Activated naive CD8-positive, alpha-beta T cell treated with anti-CD3 and anti-CD28 coated beads, Interleukin-2, amount 10 ng/mL, durations not matched to agents 7 days and 5 days (primary cell): ENCODE results near the gene FUCA1. TPM values are rescaled to one million over a fixed set of nuclear protein-coding genes. Genes with fewer than 3 reads are reported as not detected.
"Not testable (repeated sequence)": the region's sequence is repeated elsewhere in the genome, so short reads cannot be mapped to it uniquely, and the experiment has no call there.

Source experiments
- ATAC-seq: fragments of 150-1000 bp; cut with Tn5 transposase; one replicate; pipeline ENCODE4 v1.10.0; 2021; ENCODE audit warnings: low read depth, moderate library complexity
- POLR2A ChIA-PET: fragments of 350-600 bp; sonication (Branson Sonifier 250); formaldehyde crosslinking; loops from one replicate; lab custom pipeline; 2021; ENCODE audit warnings: antibody characterized with exemption; lab: Charles Lee
- DNase-seq: peaks from one replicate; pipeline ENCODE4 v3.0.0; 2021
- H3K27ac Mint-ChIP-seq: one replicate; pipeline ENCODE4 v1.8.0; 2022; ENCODE audit warnings: mild to moderate bottlenecking, mixed read lengths
- H3K27me3 Mint-ChIP-seq: one replicate; pipeline ENCODE4 v1.8.0; 2022; ENCODE audit warnings: mild to moderate bottlenecking, moderate library complexity, mixed read lengths
- H3K36me3 Mint-ChIP-seq: one replicate; pipeline ENCODE4 v1.8.0; 2021; ENCODE audit warnings: mild to moderate bottlenecking, mixed read lengths
- H3K4me1 Mint-ChIP-seq: one replicate; pipeline ENCODE4 v1.8.0; 2021; ENCODE audit warnings: mixed read lengths
- H3K4me3 Mint-ChIP-seq: one replicate; pipeline ENCODE4 v1.8.0; 2022; ENCODE audit warnings: mild to moderate bottlenecking, moderate library complexity, mixed read lengths
- H3K9me3 Mint-ChIP-seq: one replicate; pipeline ENCODE4 v1.8.0; 2021; ENCODE audit warnings: mixed read lengths
- total RNA-seq, 2 experiments: library from RNA; stranded (reverse); gene quantifications; one replicate each; pipeline ENCODE4 v1.2.3, GENCODE V29; 2021

FUCA1 gene
- total RNA-seq, 2 experiments from 2014 or later = 17.2 to 19.6 TPM

DNA sequence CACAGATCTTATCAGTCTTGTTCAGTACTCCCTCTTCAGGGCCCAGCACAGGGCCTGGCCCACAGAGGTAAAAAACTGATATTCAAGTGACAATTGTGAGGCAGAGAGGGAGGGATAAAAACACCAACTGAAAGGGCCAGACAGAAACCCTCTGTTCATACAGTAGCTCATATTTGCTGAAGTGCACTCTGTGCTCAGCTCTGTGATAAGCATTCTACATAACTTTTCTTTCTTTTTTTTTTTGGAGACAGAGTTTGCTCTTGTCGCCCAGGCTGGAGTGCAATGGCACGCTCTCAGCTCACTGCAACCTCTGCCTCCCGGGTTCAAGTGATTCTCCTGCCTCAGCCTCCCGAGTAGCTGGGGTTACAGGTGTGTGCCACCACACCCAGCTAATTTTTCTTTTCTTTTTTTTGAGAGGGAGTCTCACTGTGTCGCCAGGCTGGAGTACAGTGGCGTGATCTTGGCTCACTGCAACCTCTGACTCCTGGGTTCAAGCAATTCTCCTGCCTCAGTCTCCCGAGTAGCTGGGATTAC, 65.2 kb downstream of the FUCA1 start:
- not testable (repeated sequence) for ATAC-seq, H3K4me3 Mint-ChIP-seq, H3K27ac Mint-ChIP-seq, H3K36me3 Mint-ChIP-seq, DNase-seq, H3K27me3 Mint-ChIP-seq, H3K9me3 Mint-ChIP-seq
- H3K4me1 Mint-ChIP-seq = peaks cover 23% of the 10 kb centered on the region
- POLR2A ChIA-PET = interaction anchor here (0.8 to 3.9 kb wide), 2 partner anchors 11 to 156 kb away, joined by 3 to 50 read pairs; partner anchors contain the start of gene LYPLA2

DNA sequence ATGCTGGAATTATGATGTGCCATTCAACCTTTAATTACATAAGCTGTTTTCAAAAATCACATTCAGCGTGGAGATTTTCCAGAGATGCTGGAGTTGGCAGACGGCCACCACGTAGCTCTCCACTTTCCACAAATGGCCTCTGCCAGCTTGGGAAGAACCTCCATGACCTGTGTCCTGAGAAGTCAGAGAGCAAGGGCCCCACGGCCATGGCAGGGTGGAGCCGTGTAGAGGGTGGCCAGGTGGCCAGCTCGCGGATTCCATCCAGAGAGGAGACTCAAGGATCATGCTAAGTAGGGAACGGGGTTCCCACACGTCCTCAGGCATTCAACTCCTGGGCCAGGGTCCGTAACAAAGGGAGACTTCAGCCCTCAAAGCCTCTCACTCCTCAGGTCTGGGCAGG, 66.2 kb downstream of the FUCA1 start:
- peak overlapping the region; percentile 45 for H3K4me3 Mint-ChIP-seq
- peaks cover 17% of the 10 kb centered on the region for H3K4me1 Mint-ChIP-seq
- H3K36me3 Mint-ChIP-seq = no peaks in the 10 kb centered on the region
- POLR2A ChIA-PET = interaction anchor here (0.9 to 3.9 kb wide), 7 partner anchors 8 to 158 kb away, joined by 3 to 50 read pairs (median 8); partner anchors contain the start of genes HMGCL, LYPLA2, PITHD1 and PNRC2
- no peaks in the 10 kb centered on the region for H3K9me3 Mint-ChIP-seq
- DNase-seq (no peak), ATAC-seq (no peak)
- H3K27ac Mint-ChIP-seq = peak overlapping the region; percentile 16
- no peaks in the 10 kb centered on the region for H3K27me3 Mint-ChIP-seq

DNA sequence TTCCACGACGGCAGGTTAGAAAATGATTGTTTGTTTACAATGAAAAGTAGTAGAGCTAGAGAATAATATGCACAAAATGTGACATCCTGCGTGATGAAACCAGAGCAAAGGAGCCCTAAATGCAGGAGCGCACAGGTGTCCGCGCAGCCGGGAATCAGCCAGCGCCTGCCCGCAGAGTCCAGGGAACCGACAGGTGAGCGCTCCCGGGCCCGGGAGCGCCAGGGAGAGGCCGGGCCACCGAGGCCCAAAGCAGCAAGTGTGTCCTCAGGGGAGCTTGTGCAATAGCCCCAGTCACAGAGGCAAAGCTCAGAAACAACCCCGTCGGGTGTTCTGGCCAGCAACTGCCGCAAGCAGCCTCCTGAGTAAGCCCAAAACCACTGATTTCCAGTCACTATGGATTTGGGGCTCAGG, 66.7 kb downstream of the FUCA1 start:
- Mint-ChIP-seq H3K27ac (peak overlapping the region; percentile 80), H3K27me3 (no peaks in the 10 kb centered on the region), H3K36me3 (no peaks in the 10 kb centered on the region), H3K4me3 (peak overlapping the region; percentile 99), H3K4me1 (peaks cover 17% of the 10 kb centered on the region), H3K9me3 (no peaks in the 10 kb centered on the region)
- POLR2A ChIA-PET = interaction anchor here (0.8 to 3.9 kb wide), 10 partner anchors 9 to 158 kb away, joined by 3 to 50 read pairs (median 6); partner anchors contain the start of genes HMGCL, LYPLA2, PITHD1 and PNRC2
- no peak for ATAC-seq
- DNase-seq = no peak

DNA sequence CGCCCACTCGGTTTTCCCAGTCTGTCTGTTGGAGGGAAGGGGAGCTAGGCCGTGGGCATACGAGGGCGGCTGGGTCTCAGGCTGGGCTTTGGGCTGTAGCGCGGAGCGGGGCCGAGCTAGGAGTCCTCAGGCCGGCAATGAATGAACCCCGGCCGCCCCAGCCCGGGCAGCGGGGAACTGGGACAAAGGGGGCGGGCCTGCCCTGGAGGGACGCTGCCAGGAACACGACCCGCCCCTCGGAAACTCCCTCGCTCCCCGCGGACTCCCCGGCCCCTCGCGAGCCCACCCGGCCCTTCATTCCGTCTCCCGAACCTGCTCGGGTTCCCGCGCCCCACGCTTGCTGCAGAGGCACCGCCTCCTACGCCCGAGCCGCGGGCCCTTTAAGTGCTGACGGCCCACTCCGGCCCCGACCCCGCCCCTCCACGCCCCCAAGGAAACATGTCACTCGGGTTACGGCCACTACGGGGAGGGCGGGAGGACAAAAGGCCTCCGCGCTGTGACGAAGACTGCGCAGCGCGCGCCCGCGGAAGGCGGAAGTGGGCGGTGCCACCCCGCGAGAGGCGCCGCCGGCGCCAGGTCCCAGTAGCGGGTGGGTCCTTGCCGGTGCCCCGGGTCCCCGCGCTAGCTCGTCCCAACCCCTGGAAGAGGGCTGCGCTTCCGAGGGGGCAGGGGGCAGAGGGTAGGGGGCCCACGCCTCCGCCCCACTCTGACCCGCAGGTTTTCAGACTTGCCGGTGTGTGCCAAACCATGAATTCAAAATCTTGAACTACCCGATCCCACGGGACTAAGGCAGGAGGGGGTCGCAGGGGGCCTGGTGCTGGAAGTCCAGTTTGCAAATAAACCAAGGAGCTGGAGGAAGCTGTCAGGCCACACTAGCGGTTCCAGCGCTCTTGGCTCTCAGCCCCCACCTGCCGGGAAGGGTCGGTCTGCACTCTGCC, 67.4 kb downstream of the FUCA1 start, which contains the start of gene GALE:
GALE (minus strand) TSS at position 355 of the 938 bp plus-strand sequence. CDS start 1,747 bp downstream, outside the sequence.
- Mint-ChIP-seq H3K27me3 (no peaks in the 10 kb centered on the region), H3K36me3 (no peaks in the 10 kb centered on the region), H3K4me3 (peak within 1 kb of the TSS; percentile 99), H3K4me1 (peaks cover 17% of the 10 kb centered on the region), H3K27ac (peak within 1 kb of the TSS; percentile 92), H3K9me3 (no peaks in the 10 kb centered on the region)
- DNase-seq = peak; percentile 97
- ATAC-seq = peak; percentile 89
- POLR2A ChIA-PET = interaction anchor here (0.8 to 3.9 kb wide), 15 partner anchors 9 to 179 kb away, joined by 3 to 50 read pairs (median 5); partner anchors contain the start of genes HMGCL, LYPLA2, PITHD1 and PNRC2

DNA sequence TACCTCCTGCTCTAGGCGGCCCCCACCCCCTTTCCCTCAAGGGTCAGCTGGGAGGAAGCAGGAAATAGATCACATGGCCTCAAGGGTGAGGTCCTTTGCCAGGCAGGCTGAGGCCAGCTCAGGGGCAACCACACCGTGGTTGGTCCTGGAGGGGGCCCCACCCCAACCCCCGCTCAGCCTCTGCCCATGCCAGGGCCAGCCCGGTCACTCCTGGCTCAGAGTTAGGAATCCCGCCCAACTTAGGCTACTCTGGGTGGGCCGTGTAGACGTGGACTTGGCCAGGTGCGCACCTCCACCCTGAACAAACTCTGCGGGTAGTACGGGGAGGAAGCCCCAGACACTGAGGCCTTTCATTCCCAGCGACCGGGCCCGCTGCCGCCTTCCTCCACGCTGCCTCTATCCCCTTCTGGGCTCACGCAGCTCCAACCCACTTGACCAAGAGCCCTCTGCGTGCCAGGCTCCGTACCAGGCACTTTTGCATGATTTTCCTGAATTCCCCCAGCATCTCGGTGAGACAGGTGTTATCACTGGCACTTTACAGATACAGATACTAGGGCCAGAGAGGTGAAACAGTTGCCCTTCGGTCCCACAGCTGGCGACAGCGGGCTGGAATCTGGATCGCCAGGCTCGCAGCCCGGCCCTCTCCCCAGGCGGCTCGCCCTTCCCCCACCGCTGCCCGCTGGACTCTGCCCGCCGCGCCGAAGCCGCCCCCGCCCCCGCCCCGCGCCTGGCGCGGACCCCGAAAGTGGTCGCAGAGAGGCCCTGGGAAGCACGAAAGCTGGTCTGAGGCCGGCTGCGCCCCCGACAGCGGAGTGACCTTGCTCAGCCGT, 68.3 kb downstream of the FUCA1 start:
- peak; percentile 55 for DNase-seq
- Mint-ChIP-seq H3K27ac (peak overlapping the region; percentile 92), H3K4me3 (peak overlapping the region; percentile 99), H3K4me1 (peaks cover 17% of the 10 kb centered on the region), H3K36me3 (peaks cover 2% of the 10 kb centered on the region), H3K9me3 (no peaks in the 10 kb centered on the region), H3K27me3 (no peaks in the 10 kb centered on the region)
- ATAC-seq = peak; percentile 11
- POLR2A ChIA-PET = interaction anchor here (0.6 to 3.9 kb wide), 14 partner anchors 8 to 180 kb away, joined by 3 to 50 read pairs (median 4); partner anchors contain the start of genes HMGCL, LYPLA2, PITHD1 and PNRC2

DNA sequence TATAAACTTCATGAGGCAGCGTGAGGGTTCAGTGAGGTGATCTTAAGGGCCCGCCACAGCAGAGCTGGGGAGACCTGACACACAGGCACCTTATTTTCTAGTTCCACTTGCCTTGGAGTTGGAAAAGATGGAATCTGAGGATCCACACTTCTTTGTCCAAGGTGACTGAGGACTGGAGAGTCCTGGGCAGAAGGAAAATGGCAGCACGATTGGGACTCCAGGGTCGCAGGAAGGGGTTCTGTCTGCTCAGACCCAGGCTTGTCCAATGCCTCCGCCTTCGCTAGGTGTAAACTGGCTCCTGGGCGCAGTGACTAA, 68.9 kb downstream of the FUCA1 start:
- ATAC-seq = no peak
- peak overlapping the region; percentile 92 for H3K27ac Mint-ChIP-seq
- H3K4me1 Mint-ChIP-seq = peaks cover 17% of the 10 kb centered on the region

DNA sequence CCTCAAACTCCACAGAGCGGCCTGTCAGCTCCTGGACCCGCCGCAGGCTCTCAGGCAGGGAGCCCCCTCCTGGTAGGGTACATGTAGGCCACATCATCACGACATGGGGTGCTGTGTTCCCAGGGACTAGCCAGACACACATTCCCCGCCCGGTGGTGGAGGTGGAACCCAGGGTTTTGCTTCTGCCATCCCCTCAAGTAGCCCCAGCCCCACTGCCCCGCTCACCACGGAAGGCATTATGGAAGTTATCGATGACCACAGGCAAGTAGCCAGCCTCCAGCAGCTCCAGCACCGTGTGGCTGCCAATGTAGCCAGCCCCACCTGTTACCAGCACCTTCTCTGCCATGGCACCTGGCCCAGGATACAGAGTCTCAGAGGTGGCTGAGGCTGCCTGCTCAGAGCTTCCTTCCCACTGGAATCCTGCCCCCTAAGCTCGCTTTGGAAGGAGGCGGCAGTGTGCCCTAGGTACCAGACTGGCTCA, 69.4 kb downstream of the FUCA1 start:
- DNase-seq = no peak
- Mint-ChIP-seq H3K4me3 (peak overlapping the region; percentile 99), H3K9me3 (no peaks in the 10 kb centered on the region), H3K4me1 (peaks cover 17% of the 10 kb centered on the region), H3K36me3 (peaks cover 4% of the 10 kb centered on the region), H3K27me3 (no peaks in the 10 kb centered on the region), H3K27ac (peak overlapping the region; percentile 16)
- ATAC-seq = no peak
- POLR2A ChIA-PET = interaction anchor here (0.6 to 3.9 kb wide), 11 partner anchors 7 to 181 kb away, joined by 3 to 50 read pairs (median 4); partner anchors contain the start of genes LYPLA2, PITHD1, PNRC2 and SRSF10

More for the DNA sequence above, 68.9 kb downstream of the FUCA1 start:
- Mint-ChIP-seq H3K36me3 (peaks cover 4% of the 10 kb centered on the region), H3K4me3 (peak overlapping the region; percentile 99), H3K27me3 (no peaks in the 10 kb centered on the region), H3K9me3 (no peaks in the 10 kb centered on the region)
- POLR2A ChIA-PET = interaction anchor here (0.6 to 3.9 kb wide), 12 partner anchors 8 to 181 kb away, joined by 3 to 50 read pairs (median 4); partner anchors contain the start of genes HMGCL, LYPLA2, PITHD1 and PNRC2
- DNase-seq = no peak

DNA sequence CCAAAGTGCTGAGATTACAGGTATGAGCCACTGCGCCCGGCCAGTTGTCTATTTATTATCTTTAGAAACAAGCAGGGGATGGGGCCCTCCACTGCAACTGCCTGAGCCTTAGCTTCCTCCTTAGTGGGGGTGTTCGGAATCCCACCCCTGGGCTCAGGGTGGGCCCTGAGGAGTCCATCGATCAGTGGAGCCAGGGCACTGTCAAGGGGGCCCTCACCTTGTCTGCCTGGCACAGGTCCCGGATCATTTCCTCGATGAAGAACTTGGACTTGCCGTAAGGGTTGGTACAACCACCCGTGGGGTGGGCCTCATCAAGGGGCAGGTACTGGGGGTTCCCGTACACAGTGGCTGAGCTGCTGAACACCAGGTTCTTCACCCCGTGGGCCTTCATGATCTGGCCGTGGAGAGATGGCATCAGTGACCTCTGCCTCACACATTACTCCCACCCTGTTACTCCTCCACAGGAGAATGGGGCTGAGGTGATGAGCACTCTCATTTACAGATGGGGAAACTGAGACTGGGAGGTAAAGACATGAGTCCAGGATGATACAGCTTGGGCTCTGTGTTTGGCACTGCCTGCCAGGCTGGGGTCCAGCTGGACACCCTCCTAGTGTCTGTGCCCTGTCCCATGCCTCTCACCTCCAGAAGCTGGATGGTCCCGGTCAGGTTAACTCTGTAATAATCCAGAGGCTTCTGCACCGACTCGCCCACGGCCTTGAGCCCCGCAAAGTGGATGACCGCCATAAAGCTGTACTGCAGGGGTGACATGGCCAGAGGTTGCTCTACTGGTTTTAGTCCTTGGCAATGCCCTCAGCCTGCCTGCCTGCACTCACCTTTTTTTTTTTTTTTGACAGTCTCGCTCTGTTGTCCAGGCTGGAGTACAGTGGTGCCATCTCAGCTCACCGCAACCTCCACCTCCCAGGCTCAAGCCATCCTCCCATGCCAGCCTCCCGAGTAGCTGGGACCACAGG, 70.3 kb downstream of the FUCA1 start:
- ATAC-seq (no peak), DNase-seq (no peak)
- H3K9me3 Mint-ChIP-seq = no peaks in the 10 kb centered on the region
- H3K27me3 Mint-ChIP-seq = no peaks in the 10 kb centered on the region
- peaks cover 20% of the 10 kb centered on the region for H3K4me1 Mint-ChIP-seq
- H3K4me3 Mint-ChIP-seq = no peak overlapping the region
- POLR2A ChIA-PET = interaction anchor here (0.5 to 3.0 kb wide), 6 partner anchors 8 to 157 kb away, joined by 3 to 17 read pairs (median 3); partner anchors contain the start of gene PITHD1
- peaks cover 4% of the 10 kb centered on the region for H3K36me3 Mint-ChIP-seq
- no peak overlapping the region for H3K27ac Mint-ChIP-seq

DNA sequence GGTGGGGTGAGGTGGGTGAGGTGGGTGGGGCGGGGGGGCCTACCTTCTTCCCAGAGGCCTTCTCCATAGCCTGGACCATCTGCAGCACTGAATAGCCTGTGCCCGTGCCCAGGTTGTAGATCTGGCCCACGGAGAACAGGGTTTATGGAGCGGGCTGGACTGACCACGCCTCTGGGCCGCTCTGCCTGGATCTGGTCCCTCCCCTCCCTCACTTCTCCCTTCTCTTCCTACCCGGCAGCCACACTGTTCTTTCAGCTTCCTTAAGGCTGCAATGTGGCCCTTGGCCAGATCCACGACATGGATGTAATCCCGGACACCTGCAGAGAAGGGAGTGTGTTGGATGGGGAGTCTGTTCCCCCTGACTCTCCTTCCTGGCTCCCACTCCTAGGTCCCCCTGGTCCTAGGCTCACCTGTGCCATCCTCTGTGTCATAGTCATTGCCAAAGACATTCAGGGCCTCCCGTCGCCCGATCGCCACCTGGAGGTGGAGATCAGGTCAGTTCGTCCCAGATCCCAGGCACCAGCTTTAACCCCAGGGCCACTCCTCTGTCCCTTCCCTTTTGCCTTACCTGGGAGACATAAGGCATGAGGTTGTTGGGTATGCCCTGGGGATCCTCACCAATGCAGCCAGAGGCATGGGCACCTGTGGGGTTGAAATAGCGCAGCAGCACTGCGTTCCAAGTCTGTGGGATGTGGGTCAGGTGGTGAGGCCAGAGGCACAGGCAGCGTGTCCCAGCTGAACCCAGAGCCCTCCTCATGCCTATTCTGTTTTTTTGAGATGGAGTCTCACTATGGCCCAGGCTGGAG, 71.4 kb downstream of the FUCA1 start:
- Mint-ChIP-seq H3K27ac (no peak overlapping the region), H3K27me3 (no peaks in the 10 kb centered on the region), H3K4me1 (peaks cover 20% of the 10 kb centered on the region), H3K4me3 (no peak overlapping the region), H3K9me3 (no peaks in the 10 kb centered on the region), H3K36me3 (peaks cover 4% of the 10 kb centered on the region)
- no peak for ATAC-seq
- POLR2A ChIA-PET = interaction anchor here (0.5 kb wide), 2 partner anchors 29 to 42 kb away, joined by 3 read pairs; partner anchors contain the start of gene HMGCL
- DNase-seq = no peak

DNA sequence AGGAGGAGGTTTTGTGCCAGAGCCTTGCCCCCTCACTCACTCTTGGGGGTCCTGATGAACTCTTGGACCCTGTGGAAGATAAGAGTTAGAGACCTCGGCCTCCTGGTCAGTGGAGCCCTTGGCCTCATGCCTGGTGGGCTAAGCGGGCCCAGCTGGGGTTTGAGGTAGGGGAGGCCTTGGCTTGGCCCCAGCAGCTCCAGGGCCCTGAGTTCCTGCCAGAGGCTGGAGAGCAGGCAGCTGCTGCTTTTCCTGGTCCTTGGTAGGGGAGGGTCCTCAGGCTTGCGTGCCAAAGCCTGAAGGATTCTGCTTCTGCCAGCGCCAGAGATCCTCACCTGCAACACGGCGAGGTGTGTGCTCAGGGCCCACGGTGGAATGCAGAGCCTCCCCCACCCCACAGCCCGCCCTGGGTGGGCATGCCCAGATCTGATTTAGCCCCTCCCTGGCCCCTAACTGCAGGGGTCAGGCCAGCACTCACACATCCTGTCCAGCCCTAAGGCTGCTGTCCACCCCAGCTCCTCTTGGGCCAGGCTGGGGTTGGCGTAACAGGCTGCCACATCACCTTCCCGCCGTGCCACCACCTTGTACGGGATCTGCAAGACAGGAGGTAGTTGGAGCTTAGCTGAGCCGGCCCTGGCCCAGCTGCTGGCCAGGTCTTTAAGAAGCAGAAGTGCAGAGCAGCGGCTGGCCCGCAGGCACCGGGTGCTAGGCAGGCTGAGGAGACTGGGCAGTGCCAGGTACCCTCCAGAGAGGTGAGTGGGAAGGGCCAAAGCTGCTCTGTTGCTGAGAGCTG, 72.2 kb downstream of the FUCA1 start:
- Mint-ChIP-seq H3K4me1 (peaks cover 22% of the 10 kb centered on the region), H3K27me3 (no peaks in the 10 kb centered on the region), H3K4me3 (no peak overlapping the region), H3K9me3 (no peaks in the 10 kb centered on the region), H3K27ac (no peak overlapping the region), H3K36me3 (peaks cover 10% of the 10 kb centered on the region)
- POLR2A ChIA-PET = no interaction called here
- no peak for DNase-seq
- ATAC-seq = no peak
